ENCODE data around the gene MAT2B. TPM values are rescaled to one million over a fixed set of nuclear protein-coding genes. Genes with fewer than 3 reads are reported as not detected.

MAT2B gene
- total and polyA plus RNA-seq, 2 donors, result 58.2 to 61.9 TPM

Other genes starting within 250 kb of the MAT2B start
- gene CCNG1, start 68.0 kb upstream of the MAT2B start, total RNA-seq, result 256 TPM
- 102 TPM for gene CCNG1, start 68.0 kb upstream of the MAT2B start, polyA plus RNA-seq
- gene NUDCD2, start 45.5 kb upstream of the MAT2B start, total RNA-seq, result 13.1 TPM
- 12.9 TPM for gene NUDCD2, start 45.5 kb upstream of the MAT2B start, polyA plus RNA-seq
- 29.0 TPM for gene HMMR, start 45.0 kb upstream of the MAT2B start, total RNA-seq
- 0.67 TPM for gene HMMR, start 45.0 kb upstream of the MAT2B start, polyA plus RNA-seq